SKM-1 treated with dmso at 0.1 percent for 144 hours (cell line): ENCODE data around the gene ERFL.
"Not testable (repeated sequence)": the region's sequence is repeated elsewhere in the genome, so short reads cannot be mapped to it uniquely, and the experiment has no call there.

Source experiments
- DNase-seq: peaks from one replicate; lab custom pipeline; 2025; ENCODE audit not compliant: unreplicated experiment; lab: John Stamatoyannopoulos, UW

The ERFL gene

DNA sequence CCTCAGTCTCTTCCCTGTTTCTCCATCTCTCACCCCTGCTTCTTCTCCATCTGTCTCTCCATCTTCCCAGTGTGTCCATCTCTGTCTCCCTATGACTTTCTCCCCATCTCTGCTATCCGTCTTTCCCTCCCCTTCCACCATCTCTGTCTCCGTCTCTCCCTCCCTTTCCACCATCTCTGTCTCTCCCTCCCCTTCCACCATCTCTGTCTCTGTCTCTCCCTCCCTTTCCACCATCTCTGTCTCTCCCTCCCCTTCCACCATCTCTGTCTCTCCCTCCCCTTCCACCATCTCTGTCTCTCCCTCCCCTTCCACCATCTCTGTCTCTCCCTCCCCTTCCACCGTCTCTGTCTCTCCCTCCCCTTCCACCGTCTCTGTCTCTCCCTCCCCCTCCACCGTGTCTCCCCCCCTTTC is 13.8 kb downstream of the ERFL start:
- not testable (repeated sequence) for DNase-seq

DNA sequence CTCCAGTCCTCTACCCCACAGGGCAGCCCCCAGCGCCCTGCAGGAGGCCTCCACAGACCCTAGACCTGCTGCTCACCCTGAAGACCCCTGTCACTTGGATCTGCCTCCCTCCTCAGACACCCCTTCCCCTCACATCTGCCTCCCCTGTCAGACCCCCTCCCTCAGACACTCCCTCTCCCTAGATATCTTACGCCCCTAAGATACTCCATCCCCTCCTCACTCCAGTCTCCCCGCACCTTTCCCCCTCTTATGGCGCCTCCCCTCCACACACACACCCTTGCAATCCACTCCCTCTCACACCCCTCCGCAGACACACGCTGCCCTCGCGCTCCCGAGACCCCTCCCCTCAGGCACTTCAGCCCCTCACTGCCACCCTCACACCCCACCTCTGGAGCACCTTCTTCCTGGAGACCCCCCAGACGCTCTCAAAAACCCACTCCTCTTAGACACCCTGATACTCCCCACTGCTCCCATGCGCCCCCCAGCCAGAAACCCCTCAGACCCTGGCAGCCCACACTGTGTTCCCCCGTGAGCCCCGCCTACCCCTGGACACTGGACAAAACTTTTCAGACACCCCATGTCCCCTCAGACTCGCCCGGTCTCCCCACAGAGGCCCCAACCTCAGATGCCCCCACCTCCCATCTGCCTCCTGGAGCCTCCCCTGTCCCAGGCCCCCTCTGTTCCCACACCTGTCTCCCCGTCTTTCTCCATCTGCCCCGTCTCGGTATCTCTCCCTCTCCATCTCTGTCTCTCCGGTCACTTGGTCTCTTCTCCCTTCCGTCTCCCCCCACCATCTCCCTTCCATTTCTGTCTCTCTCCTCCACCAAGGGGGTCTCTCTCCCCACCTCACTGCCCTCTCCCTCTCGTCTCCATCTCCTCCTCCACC is 14.5 kb downstream of the ERFL start:
- DNase-seq = no peak

DNA sequence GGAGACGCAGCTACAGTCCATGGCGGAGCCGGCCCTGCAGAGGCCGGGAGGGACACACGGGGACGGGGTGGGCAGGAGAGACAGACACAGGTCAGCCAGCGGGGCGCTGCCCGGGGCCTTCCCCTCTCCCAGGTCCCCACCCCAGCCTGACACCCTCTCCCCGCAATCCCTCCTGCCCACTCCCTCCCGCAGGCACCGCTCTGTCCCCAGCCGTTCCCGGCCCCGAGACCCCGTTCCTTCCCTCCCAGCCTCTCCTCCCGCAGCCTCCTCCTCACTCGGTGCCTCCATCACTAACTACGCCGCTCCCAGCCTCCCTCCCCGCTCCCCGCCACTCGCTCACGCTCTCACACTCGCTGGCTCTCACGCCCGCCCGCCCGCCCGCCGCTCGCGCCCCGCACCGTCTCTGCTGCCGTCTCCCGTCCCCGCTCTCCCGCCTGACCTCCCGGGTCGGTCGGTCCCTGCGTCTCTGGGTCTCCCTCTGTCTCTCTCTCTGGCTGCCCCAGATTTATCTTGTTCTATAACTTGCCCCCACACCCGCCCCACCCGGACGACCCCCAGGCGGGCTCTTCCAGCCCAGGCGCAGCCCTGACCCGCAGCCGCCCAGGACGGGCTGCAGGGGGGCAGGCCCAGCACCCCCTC is 15.2 kb downstream of the ERFL start:
- DNase-seq = no peak

DNA sequence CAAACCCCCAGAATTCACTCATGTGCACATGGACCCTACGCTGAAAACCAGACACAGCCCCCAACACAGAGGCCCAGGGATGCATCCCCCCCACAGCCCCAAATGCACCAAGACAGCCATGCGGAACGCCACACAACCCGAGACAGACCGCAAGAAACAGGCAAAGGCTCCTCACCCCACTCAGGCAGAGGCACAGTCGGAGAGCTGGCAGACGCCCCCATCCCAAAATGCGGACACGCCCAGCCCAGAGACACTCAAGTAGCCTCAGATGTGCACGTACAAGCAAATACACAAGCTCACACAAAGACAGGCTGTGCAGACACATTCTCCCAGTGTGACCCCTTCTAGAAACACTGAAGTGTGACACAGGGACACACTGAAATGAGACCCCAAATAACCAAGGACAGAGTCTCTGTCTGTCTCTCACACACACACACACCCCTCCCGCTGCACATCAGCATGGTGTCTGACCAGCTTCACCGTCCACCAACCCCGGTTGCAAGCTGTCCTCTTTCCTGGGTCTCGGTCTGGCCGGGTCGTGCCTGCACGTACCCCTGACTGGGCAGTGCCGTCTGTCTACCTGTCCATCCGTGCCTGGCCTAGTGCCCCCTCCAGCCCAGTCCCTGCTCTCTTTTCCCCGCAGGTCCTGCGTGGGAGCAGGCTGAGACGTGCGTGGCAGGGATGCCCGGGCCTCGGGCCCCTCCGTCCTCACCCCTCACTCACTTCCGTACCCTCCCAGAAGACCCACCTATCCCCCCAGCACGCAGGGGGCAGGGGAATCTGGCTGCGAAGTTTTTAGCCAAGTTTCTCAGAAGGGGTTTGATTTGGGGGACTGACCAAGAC is 16.1 kb downstream of the ERFL start:
- no peak for DNase-seq

DNA sequence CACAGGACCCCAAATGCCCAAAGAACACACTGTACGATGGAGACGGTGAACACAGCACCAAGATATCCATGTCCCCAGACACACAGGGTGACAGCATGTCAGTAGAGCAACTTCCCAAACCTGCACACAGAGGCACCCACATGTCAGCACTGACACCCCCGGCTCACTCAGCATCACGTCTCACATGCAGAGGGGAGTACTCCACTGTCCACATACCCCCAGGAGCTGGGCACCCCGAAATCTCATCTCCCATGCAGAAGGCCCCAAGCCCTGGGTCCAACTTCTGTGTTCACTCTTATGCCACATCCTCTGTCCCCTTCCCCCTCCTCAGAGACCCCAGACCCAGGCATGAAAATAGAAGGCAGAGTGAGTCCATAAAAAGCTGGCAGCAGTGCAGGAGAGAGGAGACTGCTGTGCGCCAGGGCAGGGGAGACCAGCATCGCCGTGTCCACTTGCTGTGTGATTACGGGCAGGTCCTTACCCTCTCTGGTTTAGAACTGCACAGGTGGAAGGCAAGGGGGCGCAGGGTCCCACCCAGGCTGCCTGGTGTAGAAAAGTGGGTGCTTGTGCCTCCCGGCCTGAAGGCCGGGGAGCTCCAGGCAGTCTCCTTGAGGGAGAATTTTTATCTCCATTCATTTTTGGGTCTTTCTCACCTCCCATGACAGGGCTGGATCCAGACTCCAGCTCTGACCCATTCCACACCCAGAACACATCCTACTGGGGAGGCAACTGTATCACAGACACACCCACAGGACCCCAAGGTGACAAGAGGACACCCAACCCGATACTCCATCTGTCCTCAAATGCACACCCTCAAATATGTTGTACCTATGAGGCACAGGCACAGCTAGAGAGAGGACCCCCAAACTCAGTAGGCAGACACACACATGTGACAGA is 17.0 kb downstream of the ERFL start:
- no peak for DNase-seq

DNA sequence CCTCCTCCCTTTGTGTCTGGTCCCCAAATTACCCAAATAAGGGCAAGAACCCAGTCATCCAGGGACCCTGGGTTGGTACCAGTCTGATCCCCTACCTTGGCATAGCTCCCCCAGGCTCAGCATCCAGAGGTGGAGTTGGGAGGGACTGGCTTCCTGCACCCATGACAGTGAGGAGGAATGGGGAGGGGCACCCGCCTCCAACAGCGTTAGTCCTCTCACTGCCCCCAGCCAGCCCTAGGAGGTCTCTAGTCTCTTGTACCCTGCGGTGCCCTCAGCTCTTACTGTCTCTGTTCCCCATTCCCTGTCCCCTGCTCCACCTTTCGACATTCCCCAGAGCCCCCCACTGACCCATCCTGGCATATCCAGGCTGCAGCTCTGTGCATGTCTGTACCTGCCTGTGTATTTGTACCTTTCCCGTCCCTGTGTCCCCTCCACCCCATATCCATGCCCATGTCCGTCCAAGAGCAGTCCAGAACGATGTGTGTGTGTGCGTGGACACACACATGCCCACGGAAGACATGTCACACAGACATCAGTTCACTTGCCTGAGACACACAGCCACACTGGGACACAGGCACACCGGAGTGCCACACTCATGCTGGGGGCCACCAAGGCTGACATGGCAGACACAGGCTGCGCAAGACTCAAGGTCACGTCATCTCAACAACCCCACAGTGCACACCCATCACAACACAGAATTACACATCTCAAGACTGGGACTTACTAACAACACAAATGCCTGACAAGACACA is 17.8 kb downstream of the ERFL start:
- no peak for DNase-seq

DNA sequence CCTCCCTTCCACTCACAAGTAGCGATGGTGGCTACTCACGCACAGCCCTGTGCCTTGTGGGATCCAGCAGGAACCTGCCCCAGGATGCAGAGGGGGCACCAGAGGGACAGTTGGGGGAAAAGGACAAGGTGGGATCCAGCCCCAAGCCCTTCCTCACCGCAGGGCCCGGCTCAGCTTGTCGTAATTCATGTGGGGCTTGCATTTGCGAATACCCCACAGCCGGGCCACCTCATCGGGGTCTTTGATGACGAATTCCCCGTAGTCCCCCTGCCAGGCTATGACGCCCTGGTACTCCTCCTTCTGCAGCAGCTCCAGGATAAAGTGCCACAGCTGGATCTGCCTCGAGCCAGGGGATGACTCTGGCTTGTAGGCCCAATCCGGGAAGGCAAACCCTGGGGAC is 18.5 kb downstream of the ERFL start:
- no peak for DNase-seq

DNA sequence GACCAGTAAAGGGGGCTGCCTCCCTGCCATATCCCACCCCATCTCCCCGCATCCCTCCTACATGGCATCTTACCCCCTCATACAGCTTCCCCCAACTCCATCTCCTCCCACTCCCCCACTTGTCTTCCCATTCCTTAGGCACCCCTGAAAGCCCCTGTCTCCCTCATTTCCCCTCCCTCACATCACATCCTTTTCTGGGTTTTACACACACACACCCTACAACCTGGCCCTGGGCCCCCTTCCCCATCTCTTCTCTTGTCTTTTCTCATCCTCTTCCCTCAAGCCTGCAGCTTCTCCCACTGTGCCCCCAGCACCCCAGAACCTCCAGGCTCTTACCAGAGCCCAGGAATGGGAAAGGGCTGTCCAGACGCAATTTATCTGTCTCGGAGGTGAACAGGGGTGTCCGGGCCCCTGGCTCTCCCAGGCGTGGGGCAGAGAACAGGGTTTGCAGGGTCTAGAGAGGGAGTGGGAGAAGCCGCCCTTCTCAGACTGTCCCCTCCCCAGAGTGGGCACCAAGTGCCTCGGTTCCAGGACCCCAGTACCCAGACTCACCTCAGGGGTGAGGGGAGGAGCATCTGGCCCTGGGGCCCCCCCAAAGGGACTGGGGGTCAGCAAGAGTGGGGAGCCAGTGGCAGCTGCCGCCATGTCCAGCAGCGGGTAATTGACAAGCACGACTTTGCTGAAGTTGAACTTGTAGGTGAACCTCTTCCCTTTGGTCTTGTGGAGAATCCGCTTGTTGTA is 19.4 kb downstream of the ERFL start:
- DNase-seq = no peak

DNA sequence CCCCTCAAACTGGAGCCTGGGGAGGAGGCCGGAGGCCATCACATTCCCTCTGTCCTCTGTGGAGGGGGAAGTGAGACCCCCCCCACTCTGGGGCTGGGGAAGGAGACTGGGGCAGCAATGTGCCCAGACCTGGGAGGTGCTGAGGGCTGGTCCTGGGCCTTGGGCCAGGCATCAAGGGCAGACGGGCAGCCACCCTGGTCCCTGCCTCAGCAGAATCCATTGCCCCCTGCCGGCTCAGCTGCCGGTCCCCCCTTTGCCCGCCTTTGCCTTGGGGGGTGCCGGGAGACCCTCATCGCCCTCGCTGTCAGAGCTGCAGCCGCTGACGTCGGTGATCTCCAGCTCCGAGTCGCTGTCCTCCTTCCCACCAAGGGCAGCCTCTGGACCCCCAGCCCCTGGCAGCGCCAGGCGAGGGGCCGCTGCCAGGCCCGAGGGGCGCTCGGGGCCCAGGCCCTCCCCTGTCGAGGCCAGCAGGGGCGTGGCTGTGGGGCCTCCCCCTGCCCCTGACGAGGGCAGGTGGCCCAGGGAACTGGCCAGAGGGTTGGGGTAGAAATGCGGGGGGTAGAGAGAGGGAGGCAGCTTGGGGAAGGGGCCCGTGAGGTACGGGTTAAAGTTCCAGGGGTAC is 20.1 kb downstream of the ERFL start:
- no peak for DNase-seq

DNA sequence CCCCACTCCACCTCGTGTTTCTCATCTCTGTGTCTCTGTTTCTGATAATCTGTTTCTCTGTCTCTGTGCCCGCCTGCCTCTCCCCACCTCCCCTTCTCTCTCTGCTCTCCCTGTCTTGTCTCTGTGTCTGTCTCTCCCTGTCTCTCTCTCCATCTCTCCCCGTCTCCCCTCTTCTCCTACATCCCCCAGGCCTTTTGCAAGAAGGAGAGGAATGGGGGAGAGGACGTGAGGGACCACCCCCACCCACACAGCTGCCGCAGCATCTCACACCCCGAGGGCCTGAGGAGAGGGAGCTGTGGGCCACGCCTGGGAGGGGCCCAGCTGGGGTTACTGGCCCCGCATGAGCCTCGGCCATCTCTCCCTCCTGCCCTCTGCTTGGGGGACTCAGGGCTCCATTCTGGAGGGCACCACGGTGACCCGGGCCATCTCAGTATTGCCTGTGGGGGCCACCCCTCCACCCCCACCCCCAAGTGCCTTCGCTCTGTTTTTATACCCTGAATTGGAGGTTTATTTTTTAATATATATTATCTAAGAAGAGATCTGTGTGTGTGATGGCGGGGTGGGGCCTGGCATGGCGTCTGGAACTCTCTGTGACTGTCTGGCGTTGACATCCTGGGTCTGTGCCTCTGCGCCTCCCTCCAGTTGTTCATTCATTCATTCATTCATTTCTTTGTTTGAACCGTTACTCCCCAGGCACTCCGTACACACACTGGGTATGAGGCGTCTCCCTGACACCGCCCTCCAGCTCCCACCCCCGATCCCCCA is 21.2 kb downstream of the ERFL start:
- DNase-seq = no peak

DNA sequence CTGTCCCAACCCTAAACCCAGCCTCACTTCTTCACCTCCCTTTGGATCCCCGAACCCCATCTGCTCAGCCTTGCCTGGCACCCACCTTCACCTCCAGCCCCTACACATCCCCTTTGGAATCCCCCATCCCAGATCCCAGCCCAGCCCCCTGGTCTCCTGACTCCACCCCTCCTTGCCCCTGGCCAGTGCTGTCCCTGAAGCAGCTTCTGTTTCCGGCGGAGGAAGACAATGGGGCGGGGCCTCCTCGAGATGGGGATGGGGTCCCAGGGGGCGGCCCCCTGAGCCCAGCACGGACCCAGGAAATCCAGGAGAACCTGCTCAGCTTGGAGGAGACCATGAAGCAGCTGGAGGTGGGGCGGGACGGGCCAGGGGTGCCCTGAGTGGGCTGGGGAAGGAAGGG is 22.0 kb downstream of the ERFL start:
- DNase-seq = no peak

DNA sequence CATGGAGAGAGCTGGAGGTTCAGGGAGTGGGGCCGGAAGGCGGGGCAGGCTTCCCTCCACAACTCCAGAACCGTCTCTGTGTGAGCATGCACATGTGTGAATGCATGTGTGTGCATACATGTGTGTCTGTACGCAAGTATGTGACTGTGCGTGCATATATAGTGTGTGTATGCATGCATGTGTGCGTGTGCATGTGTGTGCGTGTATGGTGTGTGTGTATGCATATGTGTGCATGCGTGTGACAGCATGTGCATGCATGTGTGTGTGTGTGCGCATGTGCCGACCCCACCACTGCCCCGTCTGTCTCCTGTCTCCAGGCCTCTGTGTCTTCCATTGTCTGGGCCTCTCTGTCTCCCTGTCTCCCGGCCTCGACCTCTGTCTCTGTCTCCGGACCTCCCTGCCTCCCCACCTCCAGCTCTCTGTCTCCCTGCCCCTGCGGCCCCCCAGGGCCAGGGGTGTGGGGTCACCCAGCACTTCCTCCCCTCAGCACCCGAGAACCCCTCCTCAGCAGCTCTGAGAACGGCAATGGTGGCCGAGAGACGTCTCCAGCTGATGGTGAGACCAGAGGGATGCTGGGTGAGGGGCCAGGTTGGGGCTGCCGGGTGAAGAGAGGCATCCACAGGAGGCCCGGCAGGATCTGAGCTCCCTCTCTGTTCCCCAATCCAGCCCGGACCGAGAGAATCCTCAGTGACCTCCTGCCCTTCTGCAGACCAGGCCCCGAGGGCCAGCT is 22.8 kb downstream of the ERFL start:
- DNase-seq = no peak

DNA sequence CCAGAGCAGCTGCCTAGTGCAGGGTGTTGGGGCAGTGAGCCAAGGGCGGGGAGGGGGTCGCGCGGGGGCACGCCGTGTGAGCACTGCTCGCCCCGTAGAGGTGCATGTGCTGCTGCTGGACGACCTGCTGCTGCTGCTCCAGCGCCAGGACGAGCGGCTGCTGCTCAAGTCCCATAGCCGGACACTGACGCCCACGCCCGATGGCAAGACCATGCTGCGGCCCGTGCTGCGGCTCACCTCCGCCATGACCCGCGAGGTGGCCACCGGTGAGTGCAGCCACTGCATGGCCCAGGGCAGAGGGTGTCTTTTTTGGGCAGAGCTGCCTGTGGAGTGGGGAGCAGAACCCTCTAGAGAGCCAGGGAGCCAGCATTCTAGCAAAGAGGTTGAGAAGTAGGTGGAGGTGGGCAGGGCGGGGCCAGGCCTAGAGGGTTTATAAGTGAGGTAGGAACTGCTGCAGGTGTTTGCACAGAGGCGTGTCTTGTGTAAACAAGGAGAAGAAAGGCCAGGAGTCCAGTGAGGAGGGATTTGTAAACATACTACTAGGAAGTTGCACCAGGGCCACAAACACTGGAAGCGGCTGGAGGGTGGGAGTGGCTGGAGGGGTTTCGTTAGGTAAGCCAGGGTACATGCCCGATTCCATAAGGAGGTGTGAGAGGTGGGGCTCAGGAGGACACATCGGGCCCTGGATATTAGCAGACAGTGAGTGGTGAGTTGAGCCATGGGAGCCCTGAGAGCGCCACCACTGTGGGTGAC is 24.0 kb downstream of the ERFL start:
- no peak for DNase-seq

DNA sequence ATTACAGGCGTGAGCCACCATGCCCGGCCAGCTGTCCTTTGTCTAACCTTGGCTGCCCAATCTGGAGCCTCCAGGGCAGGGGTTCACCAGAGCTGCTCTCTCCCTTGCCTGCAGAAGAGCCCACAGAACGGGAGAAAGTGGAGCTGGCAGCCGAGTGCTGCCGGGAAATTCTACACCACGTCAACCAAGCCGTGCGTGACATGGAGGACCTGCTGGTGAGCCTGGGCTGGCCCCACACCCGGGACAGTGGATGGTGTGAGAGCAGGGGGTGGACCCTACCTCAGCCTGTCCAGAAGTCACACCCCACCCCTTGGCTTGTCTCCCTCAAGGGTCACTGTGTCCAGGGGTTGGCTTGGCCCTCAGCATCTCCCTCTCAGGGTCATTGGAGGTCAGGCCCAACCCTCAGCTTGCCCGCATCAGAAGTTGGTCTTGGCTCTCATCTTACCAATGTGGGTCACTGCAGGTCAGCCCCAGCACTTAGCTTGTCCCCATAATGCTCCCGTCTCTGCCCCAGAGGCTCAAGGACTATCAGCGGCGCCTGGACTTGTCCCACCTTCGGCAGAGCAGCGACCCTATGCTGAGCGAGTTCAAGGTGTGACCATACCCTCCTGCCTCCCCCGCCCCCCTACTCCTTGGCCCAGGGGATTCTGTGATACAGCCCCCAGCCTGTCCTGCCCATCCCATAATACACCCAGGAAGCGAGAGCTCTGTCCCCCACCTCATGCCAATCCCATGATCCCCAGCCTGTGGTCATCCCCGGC is 24.9 kb downstream of the ERFL start:
- no peak for DNase-seq

DNA sequence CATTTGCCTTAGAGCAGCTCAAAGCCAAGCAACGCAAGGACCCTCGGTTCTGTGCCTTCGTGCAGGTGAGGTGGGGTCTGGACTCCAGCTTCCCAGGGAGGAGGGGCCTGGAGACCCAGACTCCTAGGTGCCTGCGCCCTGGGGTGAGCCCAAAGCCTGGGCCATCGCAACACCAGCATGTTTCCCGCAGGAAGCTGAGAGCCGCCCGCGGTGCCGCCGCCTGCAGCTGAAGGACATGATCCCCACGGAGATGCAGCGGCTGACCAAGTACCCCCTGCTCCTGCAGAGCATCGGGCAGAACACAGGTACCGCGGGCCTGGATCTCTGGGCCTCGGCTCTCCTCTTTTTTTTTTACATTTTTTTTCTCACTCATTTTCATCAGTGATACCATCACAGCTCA is 25.7 kb downstream of the ERFL start:
- DNase-seq = no peak
